WTC11 (cell line): ENCODE results near the gene ESR2. TPM values are rescaled to one million over a fixed set of nuclear protein-coding genes. Genes with fewer than 3 reads are reported as not detected.

Experiments used
- ATAC-seq: fragments of 200-7000 bp; cut with Tn5 transposase; 2 replicates; pipeline ENCODE4 v1.10.0; 2021; ENCODE audit warnings: mild to moderate bottlenecking, moderate library complexity
- CTCF ChIA-PET: fragments of 300-600 bp; sonication (Branson Sonifier 250); formaldehyde crosslinking; loops from one replicate; lab custom pipeline; 2021; ENCODE audit warnings: antibody characterized with exemption; lab: Charles Lee
- POLR2A ChIA-PET: fragments of 350-600 bp; sonication (Branson Sonifier 250); formaldehyde crosslinking; loops from one replicate; lab custom pipeline; 2021; ENCODE audit warnings: antibody characterized with exemption; lab: Charles Lee
- DNase-seq: peaks from one replicate; pipeline ENCODE4 v3.0.0; 2021; ENCODE audit warnings: low spot score
- H3K27ac Mint-ChIP-seq: 2 replicates; pipeline ENCODE4 v1.8.0; 2021; ENCODE audit warnings: mixed read lengths
- H3K27me3 Mint-ChIP-seq: 2 replicates; pipeline ENCODE4 v1.8.0; 2021; ENCODE audit warnings: low read depth, mild to moderate bottlenecking, moderate library complexity, mixed read lengths
- H3K36me3 Mint-ChIP-seq: 2 replicates; pipeline ENCODE4 v1.8.0; 2021; ENCODE audit warnings: mixed read lengths
- H3K4me1 Mint-ChIP-seq: 2 replicates; pipeline ENCODE4 v1.8.0; 2022; ENCODE audit warnings: mixed read lengths
- H3K4me3 Mint-ChIP-seq: 2 replicates; pipeline ENCODE4 v1.8.0; 2021; ENCODE audit warnings: mild to moderate bottlenecking, moderate library complexity, mixed read lengths
- H3K9me3 Mint-ChIP-seq: 2 replicates; pipeline ENCODE4 v1.8.0; 2021; ENCODE audit warnings: mixed read lengths
- AFF4 ChIP-seq: sonication (generic); formaldehyde crosslinking; IDR thresholded peaks from 2 replicates; pipeline ENCODE4 v1.8.1; 2023; ENCODE audit warnings: mild to moderate bottlenecking, missing genetic modification reagents, borderline replicate concordance
- E2F1 ChIP-seq: sonication (generic); formaldehyde crosslinking; IDR thresholded peaks from 2 replicates; pipeline ENCODE4 v1.8.0; 2022; ENCODE audit warnings: mild to moderate bottlenecking, missing genetic modification reagents
- E2F4 ChIP-seq: sonication (generic); formaldehyde crosslinking; IDR thresholded peaks from 2 replicates; pipeline ENCODE4 v1.8.1; 2022; ENCODE audit warnings: low read depth, mild to moderate bottlenecking, moderate library complexity, missing genetic modification reagents, borderline replicate concordance
- HMGXB4 ChIP-seq: sonication (generic); formaldehyde crosslinking; IDR thresholded peaks from 2 replicates; pipeline ENCODE4 v1.8.1; 2023; ENCODE audit warnings: mild to moderate bottlenecking, moderate library complexity, missing genetic modification reagents
- IRF2 ChIP-seq: sonication (generic); formaldehyde crosslinking; IDR thresholded peaks from 2 replicates; pipeline ENCODE4 v1.8.0; 2022; ENCODE audit warnings: low read depth, missing genetic modification reagents, borderline replicate concordance
- NR2C2 ChIP-seq: sonication (generic); formaldehyde crosslinking; IDR thresholded peaks from 2 replicates; pipeline ENCODE4 v1.8.0; 2022; ENCODE audit warnings: mild to moderate bottlenecking, missing genetic modification reagents
- PREB ChIP-seq: sonication (generic); formaldehyde crosslinking; IDR thresholded peaks from 2 replicates; pipeline ENCODE4 v1.8.1; 2022; ENCODE audit warnings: mild to moderate bottlenecking, missing genetic modification reagents, moderate library complexity, borderline replicate concordance
- SMAD3 ChIP-seq: sonication (generic); formaldehyde crosslinking; IDR thresholded peaks from 2 replicates; pipeline ENCODE4 v1.8.0; 2022; ENCODE audit warnings: missing genetic modification reagents, mild to moderate bottlenecking, borderline replicate concordance
- ZNF219 ChIP-seq: sonication (generic); formaldehyde crosslinking; IDR thresholded peaks from 2 replicates; pipeline ENCODE4 v1.8.0; 2023; ENCODE audit warnings: missing genetic modification reagents, mild to moderate bottlenecking, borderline replicate concordance
- ZNF396 ChIP-seq: fragments of 250-450 bp; sonication (Bioruptor Pico); IDR thresholded peaks from 2 replicates; pipeline ENCODE4 v1.8.0; 2021; ENCODE audit warnings: mild to moderate bottlenecking, moderate library complexity, borderline replicate concordance
- ZNF416 ChIP-seq: fragments of 250-450 bp; sonication (Bioruptor Pico); IDR thresholded peaks from 2 replicates; pipeline ENCODE4 v1.9.0; 2021; ENCODE audit warnings: mild to moderate bottlenecking, inconsistent platforms
- ZNF532 ChIP-seq: fragments of 250-450 bp; sonication (Bioruptor Pico); IDR thresholded peaks from 2 replicates; pipeline ENCODE4 v1.9.0; 2021; ENCODE audit warnings: mild to moderate bottlenecking, borderline replicate concordance
- ZNF671 ChIP-seq: fragments of 250-450 bp; sonication (Bioruptor Pico); IDR thresholded peaks from 2 replicates; pipeline ENCODE4 v1.8.0; 2021; ENCODE audit warnings: mild to moderate bottlenecking
- ZSCAN18 ChIP-seq: fragments of 250-450 bp; sonication (Bioruptor Pico); IDR thresholded peaks from 2 replicates; pipeline ENCODE4 v2.1.2; 2022; ENCODE audit warnings: mild to moderate bottlenecking, moderate library complexity
- total RNA-seq: library from RNA; stranded (reverse); gene quantifications from 3 replicates; pipeline ENCODE4 v1.2.3, GENCODE V29; 2021

The ESR2 gene
- total RNA-seq, 1 experiment from 2014 or later, result 0.50 TPM

- TF ChIP-seq HMGXB4 (CRISPR knock-in tag) (no peak), NR2C2 (CRISPR knock-in tag) (no peak), PREB (CRISPR knock-in tag) (no peak), E2F1 (no peak), AFF4 (CRISPR knock-in tag) (no peak)
- TF ChIP-seq, all 79 proteins: peak for 0
These were observed 27.9 kb downstream of the ESR2 start (continued) for GRCh38 chr14:64266239-64266638.

- H3K9me3 Mint-ChIP-seq, result no peaks in the 10 kb centered on the region
- H3K36me3 Mint-ChIP-seq, result no peaks in the 10 kb centered on the region
- ATAC-seq (no peak), DNase-seq (no peak)
- H3K27me3 Mint-ChIP-seq, result no peaks in the 10 kb centered on the region
- no peak overlapping the region for H3K4me3 Mint-ChIP-seq
- no peak overlapping the region for H3K27ac Mint-ChIP-seq
- ChIA-PET POLR2A (interaction anchor here (0.5 kb wide), 1 partner anchor 115 kb away, joined by 3 read pairs; no protein-coding TSS in a partner anchor), CTCF (interaction anchor here (0.8 to 1.0 kb wide), 2 partner anchors 29 to 38 kb away, joined by 3 read pairs; partner anchors contain the start of gene ESR2)
- no peaks in the 10 kb centered on the region for H3K4me1 Mint-ChIP-seq
- TF ChIP-seq IRF2 (CRISPR knock-in tag), result no peak
These were observed 28.9 kb downstream of the ESR2 start for GRCh38 chr14:64265222-64265621.

GRCh38 chr14:64260418-64260817, 33.8 kb downstream of the ESR2 start:
- Mint-ChIP-seq H3K4me1 (peaks cover 6% of the 10 kb centered on the region; the same call in 1 of the 2 replicates), H3K27ac (no peak overlapping the region)
- ChIA-PET POLR2A (no interaction called here), CTCF (interaction anchor here (0.8 kb wide), 1 partner anchor 43 kb away, joined by 5 read pairs; no protein-coding TSS in a partner anchor)
- ATAC-seq (peak; percentile 41; the same call in 1 of the 2 replicates), DNase-seq (no peak)
- TF ChIP-seq ZNF532 (CRISPR knock-in tag) (no peak), SMAD3 (CRISPR knock-in tag) (no peak), ZSCAN18 (CRISPR knock-in tag) (no peak), ZNF396 (CRISPR knock-in tag) (no peak), E2F4 (CRISPR knock-in tag) (no peak), ZNF219 (no peak), ZNF671 (CRISPR knock-in tag) (no peak), ZNF416 (CRISPR knock-in tag) (no peak)
- TF ChIP-seq, all 79 proteins: peak for 0
- Mint-ChIP-seq H3K4me3 (no peak overlapping the region), H3K27me3 (no peaks in the 10 kb centered on the region), H3K9me3 (no peaks in the 10 kb centered on the region), H3K36me3 (no peaks in the 10 kb centered on the region)
